ENCODE results near the gene LRTM2.

The LRTM2 gene

GRCh38 chr12:1870998-1871917 lies 50.9 kb downstream of the LRTM2 start:
- no peak for DNase-seq

GRCh38 chr12:1872001-1872400 lies 51.6 kb downstream of the LRTM2 start:
- no peak for DNase-seq

GRCh38 chr12:1872448-1872847 lies 52.1 kb downstream of the LRTM2 start:
- DNase-seq = no peak

GRCh38 chr12:1873531-1874510 lies 53.5 kb downstream of the LRTM2 start:
- no peak for DNase-seq

GRCh38 chr12:1875608-1876007 lies 55.2 kb downstream of the LRTM2 start:
- no peak for DNase-seq

- no peak for DNase-seq
Observed at GRCh38 chr12:1876086-1876485, 55.7 kb downstream of the LRTM2 start.

- DNase-seq = no peak
Observed at GRCh38 chr12:1877169-1877878, 57.0 kb downstream of the LRTM2 start.

GRCh38 chr12:1878214-1878613 lies 57.8 kb downstream of the LRTM2 start:
- DNase-seq = no peak

GRCh38 chr12:1878695-1879094 lies 58.3 kb downstream of the LRTM2 start:
- DNase-seq = no peak

- DNase-seq = no peak
Observed at GRCh38 chr12:1879633-1880032, 59.3 kb downstream of the LRTM2 start.

- DNase-seq = no peak
Observed at GRCh38 chr12:1880153-1880845, 59.9 kb downstream of the LRTM2 start.

GRCh38 chr12:1880876-1881275 lies 60.5 kb downstream of the LRTM2 start:
- DNase-seq = no peak

- no peak for DNase-seq
Observed at GRCh38 chr12:1881301-1881700, 60.9 kb downstream of the LRTM2 start.

- no peak for DNase-seq
Observed at GRCh38 chr12:1881936-1882335, 61.6 kb downstream of the LRTM2 start.

GRCh38 chr12:1882405-1882804 lies 62.0 kb downstream of the LRTM2 start:
- DNase-seq = no peak

GRCh38 chr12:1882850-1883470 lies 62.6 kb downstream of the LRTM2 start:
- DNase-seq = no peak

GRCh38 chr12:1883513-1883912 lies 63.1 kb downstream of the LRTM2 start:
- no peak for DNase-seq

GRCh38 chr12:1884651-1885050 lies 64.3 kb downstream of the LRTM2 start:
- no peak for DNase-seq

GRCh38 chr12:1885082-1885596 lies 64.8 kb downstream of the LRTM2 start:
- no peak for DNase-seq

GRCh38 chr12:1885599-1886245 lies 65.4 kb downstream of the LRTM2 start:
- DNase-seq = no peak

Data from inflammatory macrophage treated with lipopolysaccharide for 1 hour (primary cell).